ENCODE data around the gene DPP6. TPM values are rescaled to one million over a fixed set of nuclear protein-coding genes. Genes with fewer than 3 reads are reported as not detected.

DPP6 gene
- total RNA-seq, 4 donors from 2014 or later: 0.38 TPM; not detected in 2

DNA sequence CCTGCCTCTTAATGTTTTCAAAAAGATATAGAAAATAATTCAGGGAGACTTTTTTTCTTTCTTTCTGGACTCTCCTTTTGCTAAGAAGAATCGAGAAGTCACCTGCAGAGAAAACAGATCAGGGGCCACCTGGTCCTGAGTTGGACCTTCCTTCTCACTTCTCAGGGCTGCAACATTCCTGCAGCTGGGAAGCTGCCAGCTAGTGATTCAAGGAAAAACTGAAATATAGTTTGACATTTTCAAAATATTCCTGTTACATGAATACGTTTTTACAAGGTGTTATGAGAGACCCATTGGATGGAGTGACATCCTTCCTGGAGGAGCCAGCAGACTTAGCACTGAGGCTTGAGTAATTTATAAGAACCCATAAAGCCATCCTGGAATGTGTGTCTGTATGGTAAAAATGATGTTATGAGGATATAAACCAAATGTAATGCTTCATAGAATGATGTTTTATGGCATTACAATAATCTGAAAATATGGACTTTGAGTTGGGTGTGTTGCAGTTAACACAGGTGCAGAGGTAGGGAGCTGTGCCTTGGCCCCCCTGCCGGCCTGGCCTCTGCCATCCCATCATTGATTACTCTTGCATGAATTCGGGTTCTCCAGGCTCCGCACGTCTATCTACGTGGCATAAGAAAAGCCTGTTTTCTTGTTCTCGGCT is 801.0 kb downstream of the DPP6 start:
- Histone ChIP-seq H3K4me3 (no peak overlapping the region), H3K36me3 (no peaks in the 10 kb centered on the region), H3K4me1 (no peaks in the 10 kb centered on the region), H3K9me3 (no peaks in the 10 kb centered on the region), H3K27me3 (no peaks in the 10 kb centered on the region), H3K27ac (no peak overlapping the region)
- DNase-seq: no peak
- intact Hi-C loops (cut with DNase I): no loop called here
- TF ChIP-seq, protein P1, sequence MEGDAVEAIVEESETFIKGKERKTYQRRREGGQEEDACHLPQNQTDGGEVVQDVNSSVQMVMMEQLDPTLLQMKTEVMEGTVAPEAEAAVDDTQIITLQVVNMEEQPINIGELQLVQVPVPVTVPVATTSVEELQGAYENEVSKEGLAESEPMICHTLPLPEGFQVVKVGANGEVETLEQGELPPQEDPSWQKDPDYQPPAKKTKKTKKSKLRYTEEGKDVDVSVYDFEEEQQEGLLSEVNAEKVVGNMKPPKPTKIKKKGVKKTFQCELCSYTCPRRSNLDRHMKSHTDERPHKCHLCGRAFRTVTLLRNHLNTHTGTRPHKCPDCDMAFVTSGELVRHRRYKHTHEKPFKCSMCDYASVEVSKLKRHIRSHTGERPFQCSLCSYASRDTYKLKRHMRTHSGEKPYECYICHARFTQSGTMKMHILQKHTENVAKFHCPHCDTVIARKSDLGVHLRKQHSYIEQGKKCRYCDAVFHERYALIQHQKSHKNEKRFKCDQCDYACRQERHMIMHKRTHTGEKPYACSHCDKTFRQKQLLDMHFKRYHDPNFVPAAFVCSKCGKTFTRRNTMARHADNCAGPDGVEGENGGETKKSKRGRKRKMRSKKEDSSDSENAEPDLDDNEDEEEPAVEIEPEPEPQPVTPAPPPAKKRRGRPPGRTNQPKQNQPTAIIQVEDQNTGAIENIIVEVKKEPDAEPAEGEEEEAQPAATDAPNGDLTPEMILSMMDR (IDR thresholded peaks at IDR 0.05): no peak
- no peak for TF ChIP-seq POLR2A (IDR thresholded peaks at IDR 0.05)
- WGBS, 2 donors: 79% methylated on average over 8 of the region's 8 CpGs

DNA sequence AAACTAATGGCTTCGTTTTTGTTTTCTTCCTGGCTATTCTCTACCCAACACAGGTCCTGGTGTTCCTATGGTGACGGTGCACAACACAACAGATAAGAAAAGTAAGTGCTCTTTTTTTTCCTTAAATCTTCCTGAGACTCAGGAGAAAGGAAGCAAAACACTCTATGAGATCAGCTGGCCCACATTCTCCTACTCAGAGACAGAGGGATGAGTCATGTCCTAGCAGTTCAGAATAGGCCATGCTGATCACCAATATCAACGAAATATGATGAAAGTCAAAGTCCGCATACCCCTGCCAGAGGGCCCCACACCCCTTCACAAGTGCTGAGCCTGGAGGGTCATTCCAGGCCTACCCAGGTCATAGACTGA is 801.5 kb downstream of the DPP6 start:
- no peak for TF ChIP-seq POLR2A (IDR thresholded peaks at IDR 0.05)
- TF ChIP-seq, protein P1 (IDR thresholded peaks at IDR 0.05): no peak
- no peaks in the 10 kb centered on the region for H3K36me3 ChIP-seq
- no peak overlapping the region for H3K27ac ChIP-seq
- 53 to 62% methylated on average over 2 to 3 of the region's 4 CpGs for WGBS, 2 donors
- DNase-seq: no peak
- H3K4me1 ChIP-seq: no peaks in the 10 kb centered on the region
- H3K4me3 ChIP-seq: no peak overlapping the region
- no peaks in the 10 kb centered on the region for H3K27me3 ChIP-seq
- intact Hi-C loops (cut with DNase I): no loop called here
- no peaks in the 10 kb centered on the region for H3K9me3 ChIP-seq

DNA sequence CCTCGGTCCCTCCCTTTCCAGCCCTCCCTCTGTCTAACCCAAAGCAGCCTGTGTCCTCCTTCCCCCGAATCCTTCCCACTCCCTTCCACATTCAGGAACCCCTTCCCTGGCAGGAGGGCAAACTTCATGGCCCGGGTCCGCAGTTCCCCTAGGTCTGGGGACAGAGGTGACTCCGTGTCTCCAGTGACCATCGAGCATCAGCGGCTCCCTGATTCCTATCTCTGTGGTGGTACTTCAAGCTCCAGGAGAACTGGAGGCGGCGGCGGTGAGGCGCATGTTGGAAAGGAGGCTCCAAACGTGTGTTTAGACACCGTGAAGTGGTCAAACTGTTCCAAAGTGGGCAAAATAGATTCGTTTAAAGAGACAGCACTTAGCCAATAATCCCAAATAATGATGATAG is 802.6 kb downstream of the DPP6 start:
- no peaks in the 10 kb centered on the region for H3K4me1 ChIP-seq
- H3K27me3 ChIP-seq: no peaks in the 10 kb centered on the region
- intact Hi-C loops (cut with DNase I): no loop called here
- H3K36me3 ChIP-seq: no peaks in the 10 kb centered on the region
- 63 to 76% methylated on average over 6 to 14 of the region's 14 CpGs for WGBS, 2 donors
- H3K27ac ChIP-seq: no peak overlapping the region
- no peaks in the 10 kb centered on the region for H3K9me3 ChIP-seq
- H3K4me3 ChIP-seq: no peak overlapping the region
- TF ChIP-seq POLR2A (IDR thresholded peaks at IDR 0.05): no peak
- TF ChIP-seq, protein P1 (IDR thresholded peaks at IDR 0.05): no peak
- DNase-seq: no peak

DNA sequence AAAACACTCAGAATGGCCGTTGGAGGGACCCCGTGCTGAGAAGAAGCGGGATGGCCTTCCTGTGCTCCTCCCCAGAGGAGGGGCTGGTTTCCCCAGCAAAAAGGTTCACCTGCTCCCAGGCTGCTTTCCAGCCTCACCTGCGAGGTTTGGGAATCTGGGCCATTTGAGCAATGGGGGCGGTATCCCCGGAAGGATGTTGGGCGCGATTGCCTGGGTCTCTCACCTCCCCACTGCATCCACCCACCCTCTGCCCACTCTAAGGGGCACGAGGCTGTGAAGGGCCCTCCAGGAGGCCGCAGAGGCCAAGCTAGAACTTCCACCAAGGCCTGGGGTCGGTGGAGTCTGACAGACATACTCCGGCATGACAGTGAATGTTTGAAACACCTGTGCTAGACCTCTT is 803.2 kb downstream of the DPP6 start:
- no peak overlapping the region for H3K27ac ChIP-seq
- WGBS, 2 donors: 71 to 72% methylated on average over 7 to 12 of the region's 12 CpGs
- H3K27me3 ChIP-seq: no peaks in the 10 kb centered on the region
- no peak for DNase-seq
- H3K4me3 ChIP-seq: no peak overlapping the region
- intact Hi-C loops (cut with DNase I): no loop called here
- no peaks in the 10 kb centered on the region for H3K9me3 ChIP-seq
- H3K4me1 ChIP-seq: no peaks in the 10 kb centered on the region
- H3K36me3 ChIP-seq: no peaks in the 10 kb centered on the region
- TF ChIP-seq, protein P1 (IDR thresholded peaks at IDR 0.05): no peak
- no peak for TF ChIP-seq POLR2A (IDR thresholded peaks at IDR 0.05)

DNA sequence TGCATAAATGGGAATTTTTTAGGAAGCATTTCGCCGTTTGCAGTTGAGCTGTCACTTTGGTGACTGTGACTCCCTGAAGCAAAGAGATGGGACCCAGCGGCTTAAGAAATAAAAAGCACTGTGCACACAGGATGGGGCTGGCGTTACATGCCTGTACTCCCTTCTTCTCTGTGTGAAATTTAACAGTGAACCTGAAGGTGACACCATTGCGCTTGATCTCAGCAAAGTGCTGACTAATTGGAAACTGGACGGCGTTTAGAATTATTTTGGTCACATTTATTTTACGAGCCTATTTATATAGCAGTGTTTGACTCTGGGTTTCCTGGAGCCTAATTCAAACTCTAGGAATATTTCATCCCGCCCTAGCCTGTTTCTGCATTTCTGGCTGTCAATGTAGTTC is 804.5 kb downstream of the DPP6 start:
- no peaks in the 10 kb centered on the region for H3K4me1 ChIP-seq
- no peaks in the 10 kb centered on the region for H3K9me3 ChIP-seq
- no peak overlapping the region for H3K4me3 ChIP-seq
- no peak overlapping the region for H3K27ac ChIP-seq
- TF ChIP-seq POLR2A (IDR thresholded peaks at IDR 0.05): no peak
- TF ChIP-seq, protein P1 (IDR thresholded peaks at IDR 0.05): no peak
- DNase-seq: no peak
- intact Hi-C loops (cut with DNase I): no loop called here
- H3K36me3 ChIP-seq: no peaks in the 10 kb centered on the region
- H3K27me3 ChIP-seq: no peaks in the 10 kb centered on the region
- WGBS, 2 donors: 65 to 66% methylated on average over 9 of the region's 9 CpGs
